ENCODE data around the gene LRIG1. TPM values are rescaled to one million over a fixed set of nuclear protein-coding genes. Genes with fewer than 3 reads are reported as not detected.

LRIG1 gene
- total RNA-seq, 1 experiment from 2014 or later: 24.1 TPM

GRCh38 chr3:66411961-66412887, 88.6 kb downstream of the LRIG1 start:
- TF ChIP-seq EZH2 (IDR thresholded peaks at IDR 0.05; ENCODE audit: borderline replicate concordance, low read depth, low read length, poor library complexity, severe bottlenecking): no peak
- TF ChIP-seq, protein P1, sequence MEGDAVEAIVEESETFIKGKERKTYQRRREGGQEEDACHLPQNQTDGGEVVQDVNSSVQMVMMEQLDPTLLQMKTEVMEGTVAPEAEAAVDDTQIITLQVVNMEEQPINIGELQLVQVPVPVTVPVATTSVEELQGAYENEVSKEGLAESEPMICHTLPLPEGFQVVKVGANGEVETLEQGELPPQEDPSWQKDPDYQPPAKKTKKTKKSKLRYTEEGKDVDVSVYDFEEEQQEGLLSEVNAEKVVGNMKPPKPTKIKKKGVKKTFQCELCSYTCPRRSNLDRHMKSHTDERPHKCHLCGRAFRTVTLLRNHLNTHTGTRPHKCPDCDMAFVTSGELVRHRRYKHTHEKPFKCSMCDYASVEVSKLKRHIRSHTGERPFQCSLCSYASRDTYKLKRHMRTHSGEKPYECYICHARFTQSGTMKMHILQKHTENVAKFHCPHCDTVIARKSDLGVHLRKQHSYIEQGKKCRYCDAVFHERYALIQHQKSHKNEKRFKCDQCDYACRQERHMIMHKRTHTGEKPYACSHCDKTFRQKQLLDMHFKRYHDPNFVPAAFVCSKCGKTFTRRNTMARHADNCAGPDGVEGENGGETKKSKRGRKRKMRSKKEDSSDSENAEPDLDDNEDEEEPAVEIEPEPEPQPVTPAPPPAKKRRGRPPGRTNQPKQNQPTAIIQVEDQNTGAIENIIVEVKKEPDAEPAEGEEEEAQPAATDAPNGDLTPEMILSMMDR (conservative IDR thresholded peaks at IDR 0.05; ENCODE audit: low read depth, low read length): no peak
- no peaks in the 10 kb centered on the region for H3K27me3 ChIP-seq (replicated peaks; ENCODE audit: insufficient read depth, low read depth, low read length, poor library complexity)
- CTCF ChIA-PET: no interaction called here
- no peak overlapping the region for H3K4me3 ChIP-seq (ENCODE audit: low read depth, low read length, poor library complexity, severe bottlenecking)
- H3K36me3 ChIP-seq (ENCODE audit: insufficient read depth, low read length, poor library complexity, severe bottlenecking): no peaks in the 10 kb centered on the region
- no peaks in the 10 kb centered on the region for H3K4me1 ChIP-seq (ENCODE audit: insufficient read depth, low read length, poor library complexity, severe bottlenecking)
- H3K9me3 ChIP-seq (ENCODE audit: low read depth, low read length, poor library complexity, severe bottlenecking): no peaks in the 10 kb centered on the region
- H3K27ac ChIP-seq (ENCODE audit: low read depth, low read length, poor library complexity, severe bottlenecking): no peak overlapping the region
- BruUV-seq (replicated peaks): no TSS peak
- intact Hi-C loops (cut with micrococcal nuclease; ENCODE audit: unreplicated experiment): no loop called here
- POLR2A ChIA-PET (ENCODE audit: low non-redundant PET): no interaction called here
- no peak for DNase-seq (ENCODE audit: low spot score)

GRCh38 chr3:66411474-66411873, 89.3 kb downstream of the LRIG1 start:
- CTCF ChIA-PET: no interaction called here
- POLR2A ChIA-PET (ENCODE audit: low non-redundant PET): no interaction called here
- DNase-seq (ENCODE audit: low spot score): no peak
- H3K36me3 ChIP-seq (ENCODE audit: insufficient read depth, low read length, poor library complexity, severe bottlenecking): no peaks in the 10 kb centered on the region
- H3K27me3 ChIP-seq (replicated peaks; ENCODE audit: insufficient read depth, low read depth, low read length, poor library complexity): no peaks in the 10 kb centered on the region
- H3K4me1 ChIP-seq (ENCODE audit: insufficient read depth, low read length, poor library complexity, severe bottlenecking): no peaks in the 10 kb centered on the region
- no peak overlapping the region for H3K4me3 ChIP-seq (ENCODE audit: low read depth, low read length, poor library complexity, severe bottlenecking)
- TF ChIP-seq EZH2 (IDR thresholded peaks at IDR 0.05; ENCODE audit: borderline replicate concordance, low read depth, low read length, poor library complexity, severe bottlenecking): no peak
- TF ChIP-seq, protein P1 (conservative IDR thresholded peaks at IDR 0.05; ENCODE audit: low read depth, low read length): no peak
- no peaks in the 10 kb centered on the region for H3K9me3 ChIP-seq (ENCODE audit: low read depth, low read length, poor library complexity, severe bottlenecking)
- no TSS peak for BruUV-seq (replicated peaks)
- intact Hi-C loops (cut with micrococcal nuclease; ENCODE audit: unreplicated experiment): no loop called here
- no peak overlapping the region for H3K27ac ChIP-seq (ENCODE audit: low read depth, low read length, poor library complexity, severe bottlenecking)

DNA sequence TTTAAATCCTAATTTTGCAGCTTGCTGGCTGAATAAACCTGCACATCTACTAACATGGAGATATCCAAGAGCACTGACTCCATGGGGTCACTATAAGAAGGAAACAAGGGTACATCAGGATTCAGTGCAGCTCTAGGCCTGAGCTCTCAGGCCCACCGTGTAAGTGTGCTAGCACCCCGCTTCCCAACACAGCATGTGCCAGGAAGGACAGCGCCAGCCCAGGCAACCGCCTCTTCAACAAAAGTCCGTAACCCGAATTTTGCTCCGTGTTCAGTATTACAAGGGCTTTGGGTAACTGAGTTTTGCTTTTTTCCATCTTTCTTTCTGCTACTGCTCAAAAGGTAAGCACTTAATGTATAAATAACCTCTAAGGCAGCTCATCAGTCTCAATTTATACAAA, 89.8 kb downstream of the LRIG1 start:
- intact Hi-C loops (cut with micrococcal nuclease; ENCODE audit: unreplicated experiment): no loop called here
- TF ChIP-seq, protein P1 (conservative IDR thresholded peaks at IDR 0.05; ENCODE audit: low read depth, low read length): no peak
- TF ChIP-seq EZH2 (IDR thresholded peaks at IDR 0.05; ENCODE audit: borderline replicate concordance, low read depth, low read length, poor library complexity, severe bottlenecking): no peak
- Histone ChIP-seq H3K36me3 (ENCODE audit: insufficient read depth, low read length, poor library complexity, severe bottlenecking) (no peaks in the 10 kb centered on the region), H3K4me1 (ENCODE audit: insufficient read depth, low read length, poor library complexity, severe bottlenecking) (no peaks in the 10 kb centered on the region), H3K4me3 (ENCODE audit: low read depth, low read length, poor library complexity, severe bottlenecking) (no peak overlapping the region), H3K27ac (ENCODE audit: low read depth, low read length, poor library complexity, severe bottlenecking) (no peak overlapping the region), H3K27me3 (replicated peaks; ENCODE audit: insufficient read depth, low read depth, low read length, poor library complexity) (no peaks in the 10 kb centered on the region), H3K9me3 (ENCODE audit: low read depth, low read length, poor library complexity, severe bottlenecking) (no peaks in the 10 kb centered on the region)
- no peak for DNase-seq (ENCODE audit: low spot score)
- ChIA-PET POLR2A (ENCODE audit: low non-redundant PET) (no interaction called here), CTCF (no interaction called here)
- BruUV-seq (replicated peaks): no TSS peak

Measured in A673 (cell line).